OCI-LY1 (cell line): Measurements from ENCODE around the gene SLC6A16.

Experiments
- EZH2 ChIP-seq: fragments of 200-600 bp; sonication (generic), shearing (Covaris generic); IDR thresholded peaks from 2 replicates; pipeline ENCODE4 v1.8.0; 2017; ENCODE audit warnings: borderline replicate concordance, mixed run types, mild to moderate bottlenecking, antibody characterized with exemption, low read length, moderate library complexity, mixed read lengths
- TF ChIP-seq, protein P1 (sequence below): fragments of 200-600 bp; sonication (generic), shearing (Covaris generic); IDR thresholded peaks from 2 replicates; pipeline ENCODE4 v1.5.1; 2017; ENCODE audit warnings: mild to moderate bottlenecking, antibody characterized with exemption, low read length, moderate library complexity, mixed read lengths

DNA sequence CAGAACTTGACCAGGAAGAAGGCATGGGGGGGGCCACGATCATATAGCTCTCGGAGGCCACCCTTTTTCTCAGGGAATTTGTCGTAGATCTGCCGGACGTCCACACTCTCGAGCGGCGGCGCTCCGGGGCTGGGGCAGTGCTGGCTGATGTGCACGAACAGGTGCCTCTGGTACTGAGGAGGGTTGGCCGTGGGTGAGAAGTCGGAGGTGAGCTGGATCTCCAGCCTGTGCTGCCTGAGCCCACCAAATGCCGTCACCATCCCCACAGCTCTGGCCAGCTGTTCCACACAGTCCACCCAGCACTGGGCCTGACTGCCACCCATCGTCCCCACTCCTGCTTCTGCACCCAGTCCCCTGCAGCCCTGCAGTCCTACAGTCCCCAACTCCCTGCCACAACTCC lies 22.2 kb upstream of the SLC6A16 start:
- TF ChIP-seq, protein P1, sequence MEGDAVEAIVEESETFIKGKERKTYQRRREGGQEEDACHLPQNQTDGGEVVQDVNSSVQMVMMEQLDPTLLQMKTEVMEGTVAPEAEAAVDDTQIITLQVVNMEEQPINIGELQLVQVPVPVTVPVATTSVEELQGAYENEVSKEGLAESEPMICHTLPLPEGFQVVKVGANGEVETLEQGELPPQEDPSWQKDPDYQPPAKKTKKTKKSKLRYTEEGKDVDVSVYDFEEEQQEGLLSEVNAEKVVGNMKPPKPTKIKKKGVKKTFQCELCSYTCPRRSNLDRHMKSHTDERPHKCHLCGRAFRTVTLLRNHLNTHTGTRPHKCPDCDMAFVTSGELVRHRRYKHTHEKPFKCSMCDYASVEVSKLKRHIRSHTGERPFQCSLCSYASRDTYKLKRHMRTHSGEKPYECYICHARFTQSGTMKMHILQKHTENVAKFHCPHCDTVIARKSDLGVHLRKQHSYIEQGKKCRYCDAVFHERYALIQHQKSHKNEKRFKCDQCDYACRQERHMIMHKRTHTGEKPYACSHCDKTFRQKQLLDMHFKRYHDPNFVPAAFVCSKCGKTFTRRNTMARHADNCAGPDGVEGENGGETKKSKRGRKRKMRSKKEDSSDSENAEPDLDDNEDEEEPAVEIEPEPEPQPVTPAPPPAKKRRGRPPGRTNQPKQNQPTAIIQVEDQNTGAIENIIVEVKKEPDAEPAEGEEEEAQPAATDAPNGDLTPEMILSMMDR = no peak
- no peak for TF ChIP-seq EZH2
